ENCODE results near the gene TMEM208.

GRCh38 chr16:67194260-67194659 lies 32.7 kb upstream of the TMEM208 start:
- TF ChIP-seq CTCF (conservative IDR thresholded peaks at IDR 0.05) (no peak), ZFX (IDR thresholded peaks at IDR 0.05) (no peak)
